Activated naive CD4-positive, alpha-beta T cell treated with anti-CD3 and anti-CD28 coated beads, Interleukin-2, amount 10 ng/mL, durations not matched to agents 7 days and 5 days (primary cell): Measurements from ENCODE around the gene UBAP2.
A peak's percentile ranks its signal among the peaks of the same experiment; 100 is the strongest.
"Not testable (repeated sequence)": the region's sequence is repeated elsewhere in the genome, so short reads cannot be mapped to it uniquely, and the experiment has no call there.

Experiments used
- CTCF ChIA-PET: fragments of 350-600 bp; sonication (Branson Sonifier 250); formaldehyde crosslinking; loops from one replicate; lab custom pipeline; 2021; ENCODE audit warnings: antibody characterized with exemption; lab: Charles Lee
- DNase-seq: peaks from one replicate; pipeline ENCODE4 v3.0.0-alpha.2; 2020
- H3K27ac Mint-ChIP-seq: one replicate; pipeline ENCODE4 v1.8.0; 2021; ENCODE audit warnings: mild to moderate bottlenecking, moderate library complexity, mixed read lengths
- H3K27me3 Mint-ChIP-seq: one replicate; pipeline ENCODE4 v1.8.0; 2021; ENCODE audit warnings: mild to moderate bottlenecking, mixed read lengths
- H3K36me3 Mint-ChIP-seq: one replicate; pipeline ENCODE4 v1.8.0; 2021; ENCODE audit warnings: mixed read lengths
- H3K4me1 Mint-ChIP-seq: one replicate; pipeline ENCODE4 v1.8.0; 2021; ENCODE audit warnings: mixed read lengths
- H3K4me3 Mint-ChIP-seq: one replicate; pipeline ENCODE4 v1.8.0; 2021; ENCODE audit warnings: mild to moderate bottlenecking, moderate library complexity, mixed read lengths
- H3K9me3 Mint-ChIP-seq: one replicate; pipeline ENCODE4 v1.8.0; 2021; ENCODE audit warnings: mixed read lengths

Gene UBAP2

DNA sequence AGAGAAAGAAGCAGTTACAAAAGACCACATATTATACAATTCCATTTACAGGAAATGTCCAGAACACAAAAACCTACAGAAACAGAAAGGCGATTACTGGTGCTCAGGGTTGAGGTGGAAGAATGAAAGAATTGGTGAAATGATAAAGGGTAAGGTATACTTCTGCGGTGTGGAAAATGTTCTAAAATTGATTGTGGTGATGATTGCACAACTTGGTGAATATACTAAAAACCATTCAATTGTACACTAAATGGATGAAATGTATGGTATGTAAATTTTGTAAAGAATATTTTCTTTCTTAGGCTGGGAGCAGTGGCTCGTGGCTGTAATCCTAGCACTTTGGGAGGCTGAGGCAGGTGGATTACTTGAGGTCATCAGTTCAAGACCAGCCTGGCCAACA lies 72.3 kb downstream of the UBAP2 start:
- H3K36me3 Mint-ChIP-seq, result peaks cover 33% of the 10 kb centered on the region
- H3K4me3 Mint-ChIP-seq, result no peak overlapping the region
- no peaks in the 10 kb centered on the region for H3K4me1 Mint-ChIP-seq
- CTCF ChIA-PET, result interaction anchor here (0.9 kb wide), 1 partner anchor 163 kb away, joined by 3 read pairs; no protein-coding TSS in a partner anchor
- DNase-seq, result no peak
- no peak overlapping the region for H3K27ac Mint-ChIP-seq
- no peaks in the 10 kb centered on the region for H3K27me3 Mint-ChIP-seq
- no peaks in the 10 kb centered on the region for H3K9me3 Mint-ChIP-seq

DNA sequence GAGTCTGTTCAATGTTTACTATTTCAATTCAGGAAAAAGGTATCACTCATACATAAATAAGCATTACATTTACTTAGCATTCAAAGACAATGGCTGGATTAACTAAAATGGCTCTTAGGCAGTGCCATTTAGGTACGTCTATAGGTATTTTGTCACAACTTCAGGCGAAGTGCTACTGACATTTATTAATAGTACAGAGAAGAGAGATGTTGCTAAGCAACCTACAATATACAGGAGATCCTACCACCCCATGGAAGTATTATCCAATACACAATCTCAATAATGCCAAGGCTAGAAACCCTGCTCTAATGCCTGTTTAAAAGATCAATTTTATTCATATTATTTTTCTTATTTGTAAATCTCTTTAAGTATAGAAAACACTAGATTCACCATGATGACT lies 76.0 kb downstream of the UBAP2 start:
- Mint-ChIP-seq H3K27ac (no peak overlapping the region), H3K36me3 (peaks cover 38% of the 10 kb centered on the region), H3K27me3 (no peaks in the 10 kb centered on the region), H3K4me3 (no peak overlapping the region), H3K4me1 (no peaks in the 10 kb centered on the region), H3K9me3 (no peaks in the 10 kb centered on the region)
- CTCF ChIA-PET, result no interaction called here
- DNase-seq, result no peak

GRCh38 chr9:33964086-33964768 lies 84.5 kb downstream of the UBAP2 start:
- Mint-ChIP-seq H3K9me3 (no peaks in the 10 kb centered on the region), H3K27me3 (no peaks in the 10 kb centered on the region), H3K4me3 (no peak overlapping the region), H3K36me3 (peaks cover 27% of the 10 kb centered on the region), H3K27ac (no peak overlapping the region), H3K4me1 (no peaks in the 10 kb centered on the region)
- DNase-seq, result no peak
- CTCF ChIA-PET, result interaction anchor here (0.6 to 0.9 kb wide), 2 partner anchors 53 to 186 kb away, joined by 3 read pairs; no protein-coding TSS in a partner anchor

DNA sequence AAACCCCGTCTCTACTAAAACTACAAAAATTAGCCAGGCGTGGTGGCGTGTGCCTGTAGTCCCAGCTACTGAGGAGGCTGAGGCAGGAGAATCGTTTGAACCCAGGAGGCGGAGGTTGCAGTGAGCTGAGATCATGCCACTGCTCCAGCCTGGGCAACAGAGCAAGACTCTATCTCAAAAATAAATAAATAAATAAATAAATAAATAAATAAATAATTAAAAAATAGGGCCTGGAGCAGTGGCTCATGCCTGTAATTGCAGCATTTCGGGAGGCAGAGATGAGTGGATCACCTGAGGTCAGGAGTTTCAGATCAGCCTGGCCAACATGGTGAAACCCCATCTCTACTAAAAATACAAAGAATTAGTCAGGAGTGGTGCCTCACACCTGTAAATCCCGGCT lies 86.2 kb downstream of the UBAP2 start:
- H3K4me3 Mint-ChIP-seq, H3K4me1 Mint-ChIP-seq, DNase-seq, H3K9me3 Mint-ChIP-seq, H3K27me3 Mint-ChIP-seq, H3K27ac Mint-ChIP-seq, CTCF ChIA-PET: not testable (repeated sequence)
- H3K36me3 Mint-ChIP-seq, result peaks cover 22% of the 10 kb centered on the region

- no peaks in the 10 kb centered on the region for H3K4me1 Mint-ChIP-seq
- H3K27me3 Mint-ChIP-seq, result no peaks in the 10 kb centered on the region
- H3K4me3 Mint-ChIP-seq, result no peak overlapping the region
- CTCF ChIA-PET, result no interaction called here
- no peaks in the 10 kb centered on the region for H3K9me3 Mint-ChIP-seq
- no peak overlapping the region for H3K27ac Mint-ChIP-seq
- H3K36me3 Mint-ChIP-seq, result peaks cover 31% of the 10 kb centered on the region
- DNase-seq, result no peak
Observed at GRCh38 chr9:33959725-33960124, 89.0 kb downstream of the UBAP2 start.

GRCh38 chr9:33956544-33956943 lies 92.1 kb downstream of the UBAP2 start:
- H3K36me3 Mint-ChIP-seq, result peaks cover 38% of the 10 kb centered on the region
- H3K9me3 Mint-ChIP-seq, result no peaks in the 10 kb centered on the region
- DNase-seq, result no peak
- H3K4me3 Mint-ChIP-seq, result no peak overlapping the region
- no peaks in the 10 kb centered on the region for H3K27me3 Mint-ChIP-seq
- CTCF ChIA-PET, result no interaction called here
- H3K4me1 Mint-ChIP-seq, result no peaks in the 10 kb centered on the region
- H3K27ac Mint-ChIP-seq, result peak overlapping the region; percentile 54

DNA sequence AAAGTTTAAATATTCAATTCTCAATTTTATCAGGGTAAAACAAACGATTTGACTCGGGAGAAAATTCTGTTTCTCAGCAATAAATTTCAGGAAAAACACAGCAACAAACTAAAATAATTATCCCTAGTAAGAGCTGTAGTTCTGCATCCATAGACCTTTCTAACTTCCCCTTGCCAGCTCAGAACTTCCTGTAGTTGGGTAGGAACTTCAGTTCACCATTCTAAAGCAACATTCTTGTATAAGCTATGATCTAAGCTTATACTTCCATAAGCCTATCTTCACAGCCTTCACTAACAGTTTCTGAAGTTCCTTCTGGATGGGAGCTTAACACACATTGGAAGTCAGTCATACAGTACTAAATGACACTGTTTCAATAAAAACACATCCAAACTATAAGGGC lies 96.6 kb downstream of the UBAP2 start:
- no peak for DNase-seq
- Mint-ChIP-seq H3K36me3 (peaks cover 42% of the 10 kb centered on the region), H3K4me3 (no peak overlapping the region), H3K27ac (no peak overlapping the region), H3K9me3 (no peaks in the 10 kb centered on the region), H3K27me3 (no peaks in the 10 kb centered on the region), H3K4me1 (no peaks in the 10 kb centered on the region)
- CTCF ChIA-PET, result no interaction called here

GRCh38 chr9:33950371-33950770 lies 98.3 kb downstream of the UBAP2 start:
- CTCF ChIA-PET, result no interaction called here
- Mint-ChIP-seq H3K27me3 (no peaks in the 10 kb centered on the region), H3K9me3 (no peaks in the 10 kb centered on the region), H3K36me3 (peaks cover 41% of the 10 kb centered on the region), H3K4me3 (no peak overlapping the region), H3K27ac (no peak overlapping the region), H3K4me1 (no peaks in the 10 kb centered on the region)
- no peak for DNase-seq

GRCh38 chr9:33946779-33947535 lies 101.7 kb downstream of the UBAP2 start:
- H3K4me1 Mint-ChIP-seq, result no peaks in the 10 kb centered on the region
- H3K9me3 Mint-ChIP-seq, result no peaks in the 10 kb centered on the region
- no peak for DNase-seq
- H3K27ac Mint-ChIP-seq, result no peak overlapping the region
- no peaks in the 10 kb centered on the region for H3K27me3 Mint-ChIP-seq
- no peak overlapping the region for H3K4me3 Mint-ChIP-seq
- H3K36me3 Mint-ChIP-seq, result peaks cover 45% of the 10 kb centered on the region
- CTCF ChIA-PET, result no interaction called here

DNA sequence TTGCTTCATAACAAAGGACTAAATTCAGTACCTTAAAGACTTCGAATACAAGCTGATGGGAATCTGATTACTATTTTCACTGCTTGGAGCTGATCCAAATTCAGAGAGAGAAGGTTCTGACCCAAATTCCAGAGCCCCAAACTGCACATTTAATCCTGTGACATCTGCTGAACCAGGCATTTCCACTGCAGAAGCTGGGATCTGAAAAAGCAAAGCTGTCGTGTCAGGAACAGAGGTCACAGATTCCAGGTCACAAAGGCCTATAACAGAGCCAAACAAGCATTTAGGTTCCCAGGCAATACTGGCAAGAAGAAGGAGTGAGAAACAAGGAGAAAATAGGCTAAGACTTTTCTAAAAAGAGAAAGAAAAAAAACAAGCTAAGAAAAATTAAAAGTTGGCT lies 105.3 kb downstream of the UBAP2 start:
- H3K9me3 Mint-ChIP-seq, result no peaks in the 10 kb centered on the region
- CTCF ChIA-PET, result no interaction called here
- no peak for DNase-seq
- H3K4me3 Mint-ChIP-seq, result no peak overlapping the region
- H3K36me3 Mint-ChIP-seq, result peaks cover 58% of the 10 kb centered on the region
- no peaks in the 10 kb centered on the region for H3K4me1 Mint-ChIP-seq
- no peaks in the 10 kb centered on the region for H3K27me3 Mint-ChIP-seq
- H3K27ac Mint-ChIP-seq, result no peak overlapping the region

DNA sequence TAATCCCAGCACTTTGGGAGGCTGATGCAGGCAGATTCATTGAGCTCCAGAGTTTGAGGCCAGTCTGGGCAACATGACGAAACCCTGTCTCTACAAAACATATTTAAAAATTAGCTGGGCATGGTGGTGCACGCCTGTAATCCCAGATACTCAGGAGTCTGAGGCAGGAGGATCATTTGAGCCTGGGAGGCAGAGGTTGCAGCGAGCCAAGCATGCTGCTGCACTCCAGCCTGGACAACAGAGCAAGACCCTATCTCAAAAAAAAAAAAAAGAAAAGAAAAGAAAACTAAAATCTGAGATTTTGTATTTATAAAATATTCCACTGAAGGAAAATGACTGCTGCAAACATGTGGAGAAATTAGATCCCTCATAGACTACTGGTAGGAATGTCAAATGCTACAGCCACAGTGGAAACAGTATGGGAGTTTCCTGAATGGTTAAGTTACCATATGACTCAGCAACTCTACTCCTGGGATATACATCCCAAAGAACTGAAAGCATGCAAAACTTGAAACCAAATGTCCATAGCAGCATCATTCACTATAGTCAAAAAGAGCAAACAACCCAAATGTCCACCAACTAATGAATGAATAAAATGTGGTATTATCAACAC lies 106.1 kb downstream of the UBAP2 start:
- Mint-ChIP-seq H3K9me3 (no peaks in the 10 kb centered on the region), H3K27me3 (no peaks in the 10 kb centered on the region), H3K27ac (no peak overlapping the region), H3K36me3 (peaks cover 52% of the 10 kb centered on the region), H3K4me3 (no peak overlapping the region), H3K4me1 (no peaks in the 10 kb centered on the region)
- CTCF ChIA-PET, result no interaction called here
- no peak for DNase-seq

GRCh38 chr9:33939924-33940874 lies 108.5 kb downstream of the UBAP2 start:
- H3K27me3 Mint-ChIP-seq, result no peaks in the 10 kb centered on the region
- peaks cover 49% of the 10 kb centered on the region for H3K36me3 Mint-ChIP-seq
- no peak overlapping the region for H3K4me3 Mint-ChIP-seq
- H3K9me3 Mint-ChIP-seq, result no peaks in the 10 kb centered on the region
- H3K27ac Mint-ChIP-seq, result no peak overlapping the region
- no peak for DNase-seq
- H3K4me1 Mint-ChIP-seq, result no peaks in the 10 kb centered on the region
- CTCF ChIA-PET, result no interaction called here

- Mint-ChIP-seq H3K4me1 (no peaks in the 10 kb centered on the region), H3K4me3 (no peak overlapping the region), H3K27me3 (no peaks in the 10 kb centered on the region), H3K36me3 (peaks cover 52% of the 10 kb centered on the region), H3K27ac (peak overlapping the region; percentile 33), H3K9me3 (no peaks in the 10 kb centered on the region)
- DNase-seq, result no peak
- CTCF ChIA-PET, result interaction anchor here (1.6 to 2.2 kb wide), 2 partner anchors 9 to 10 kb away, joined by 3 to 11 read pairs; no protein-coding TSS in a partner anchor
Observed at GRCh38 chr9:33934188-33934878, 114.4 kb downstream of the UBAP2 start.
